GM18951 (cell line): ENCODE results near the gene LYZL1.
"Not testable (repeated sequence)": the region's sequence is repeated elsewhere in the genome, so short reads cannot be mapped to it uniquely, and the experiment has no call there.

Experiments
- POLR2A ChIP-seq: IDR thresholded peaks from 4 replicates; pipeline ENCODE4 v1.6.1; 2011; ENCODE audit warnings: mild to moderate bottlenecking; ENCODE audit not compliant: insufficient read length, insufficient read depth; ENCODE audit errors: extremely low read depth
- in situ Hi-C: fragments of 300-500 bp; cut with MboI; formaldehyde crosslinking; loops from one replicate; pipeline ENCODE4 v1.12.0; 2022; ENCODE audit warnings: low sequenced_read_pairs, mixed read lengths, inconsistent platforms; ENCODE audit not compliant: unreplicated experiment

The LYZL1 gene

GRCh38 chr10:29304264-29304994, 15.6 kb downstream of the LYZL1 start:
- in situ Hi-C loops: no loop called here
- no peak for TF ChIP-seq POLR2A

DNA sequence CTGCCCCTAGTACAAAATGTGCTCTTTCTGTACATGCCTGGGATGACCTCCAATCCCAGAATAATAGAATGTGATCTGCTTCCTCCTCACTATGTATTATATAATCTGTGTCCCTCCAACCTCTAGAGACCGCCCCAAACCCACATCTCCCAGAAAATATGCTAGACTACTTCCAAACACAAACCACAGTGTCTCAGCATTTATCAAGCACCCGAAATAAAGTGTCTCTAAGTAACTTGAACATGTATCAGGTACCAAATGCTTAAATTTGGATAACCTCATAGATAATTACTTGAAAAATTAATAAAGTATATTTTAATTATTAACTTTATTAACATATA, 16.1 kb downstream of the LYZL1 start:
- in situ Hi-C loops: no loop called here

DNA sequence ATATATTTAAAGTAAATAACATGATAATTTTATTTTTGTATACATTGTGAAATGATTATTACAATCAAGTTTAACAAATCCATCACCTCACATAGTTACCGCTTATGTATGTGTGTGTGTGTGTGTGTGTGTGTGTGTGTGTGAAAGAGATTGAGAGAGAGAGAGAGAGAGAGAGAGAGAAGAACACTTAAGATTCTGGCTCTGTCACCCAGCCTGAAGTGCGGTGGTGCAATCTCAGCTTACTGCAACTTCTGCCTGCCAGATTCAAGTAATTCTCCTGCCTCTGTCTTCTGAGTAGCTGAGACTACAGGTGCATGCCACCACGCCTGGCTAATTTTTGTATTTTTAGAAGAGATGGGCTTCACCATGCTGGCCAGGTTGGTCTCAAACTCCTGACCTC, 17.8 kb downstream of the LYZL1 start:
- no peak for TF ChIP-seq POLR2A
- in situ Hi-C loops: no loop called here

More for the DNA sequence above, 16.1 kb downstream of the LYZL1 start:
- TF ChIP-seq POLR2A: no peak

GRCh38 chr10:29308142-29308541, 19.3 kb downstream of the LYZL1 start:
- in situ Hi-C loops: not testable (repeated sequence)

GRCh38 chr10:29309465-29309864, 20.6 kb downstream of the LYZL1 start:
- in situ Hi-C loops: no loop called here
- TF ChIP-seq POLR2A: no peak

- in situ Hi-C loops: not testable (repeated sequence)
Observed at GRCh38 chr10:29310463-29310862, 21.6 kb downstream of the LYZL1 start.

- in situ Hi-C loops: no loop called here
- TF ChIP-seq POLR2A: no peak
Observed at GRCh38 chr10:29313071-29313470, 24.2 kb downstream of the LYZL1 start.

DNA sequence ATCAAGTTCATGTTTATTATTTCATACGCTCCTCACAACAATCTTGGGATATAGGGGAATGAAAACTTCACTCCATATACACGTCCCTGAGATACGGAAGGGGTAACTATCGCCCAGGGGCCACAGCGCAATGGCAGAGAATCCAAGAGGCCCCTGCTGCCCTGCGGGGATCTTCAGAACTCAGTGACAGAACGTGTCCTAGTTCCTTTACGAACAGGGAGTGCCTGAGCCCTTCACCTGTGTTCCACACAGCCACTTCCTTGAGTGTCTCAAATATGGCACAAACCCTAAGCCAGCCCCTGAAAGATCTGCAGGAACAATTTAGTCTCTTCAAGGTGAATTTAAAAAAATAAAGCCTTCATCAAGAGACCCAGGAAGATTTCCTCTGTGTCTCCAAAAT, 25.9 kb downstream of the LYZL1 start:
- in situ Hi-C loops: no loop called here
- TF ChIP-seq POLR2A: no peak

GRCh38 chr10:29315814-29316213, 26.9 kb downstream of the LYZL1 start:
- no peak for TF ChIP-seq POLR2A
- in situ Hi-C loops: no loop called here

GRCh38 chr10:29316308-29317026, 27.6 kb downstream of the LYZL1 start:
- in situ Hi-C loops: no loop called here
- TF ChIP-seq POLR2A: no peak

- no peak for TF ChIP-seq POLR2A
- in situ Hi-C loops: no loop called here
Observed at GRCh38 chr10:29317027-29317420, 28.2 kb downstream of the LYZL1 start.

GRCh38 chr10:29317423-29318021, 28.7 kb downstream of the LYZL1 start:
- TF ChIP-seq POLR2A: no peak
- in situ Hi-C loops: no loop called here

- in situ Hi-C loops: not testable (repeated sequence)
Observed at GRCh38 chr10:29318141-29319071, 29.5 kb downstream of the LYZL1 start.

DNA sequence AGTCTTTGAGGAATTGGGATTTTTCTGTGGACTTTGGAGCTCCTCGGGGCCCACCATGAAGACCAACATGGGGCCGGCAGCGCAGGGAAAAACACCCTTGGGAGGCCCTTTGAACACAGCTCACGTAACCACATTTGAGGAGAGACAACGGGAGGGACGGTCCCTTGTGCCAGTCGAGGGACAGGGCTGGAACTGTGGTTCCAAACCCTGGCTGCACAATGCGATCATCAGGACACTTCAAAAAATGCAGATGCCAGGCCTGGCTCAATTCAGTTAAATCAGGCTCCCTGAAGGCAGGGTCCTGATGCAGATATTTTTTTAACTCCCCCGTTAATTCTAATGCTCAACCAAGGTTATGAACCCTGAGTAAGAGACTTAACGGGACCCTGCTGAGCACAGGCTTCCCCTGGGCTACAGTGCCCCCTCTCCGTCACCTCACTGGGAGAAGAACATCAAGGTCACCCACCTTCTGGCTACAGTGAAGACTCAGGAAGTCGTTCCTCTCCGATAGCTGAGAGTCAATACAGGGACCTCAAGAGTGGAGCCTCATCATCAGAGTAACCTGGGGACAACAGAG, 30.4 kb downstream of the LYZL1 start:
- in situ Hi-C loops: no loop called here

GRCh38 chr10:29320680-29321121, 31.8 kb downstream of the LYZL1 start:
- in situ Hi-C loops: not testable (repeated sequence)

More for the DNA sequence above, 30.4 kb downstream of the LYZL1 start:
- no peak for TF ChIP-seq POLR2A
